Measurements from ENCODE around the gene KLRF1. TPM values are rescaled to one million over a fixed set of nuclear protein-coding genes. Genes with fewer than 3 reads are reported as not detected.

Gene KLRF1, protein sequence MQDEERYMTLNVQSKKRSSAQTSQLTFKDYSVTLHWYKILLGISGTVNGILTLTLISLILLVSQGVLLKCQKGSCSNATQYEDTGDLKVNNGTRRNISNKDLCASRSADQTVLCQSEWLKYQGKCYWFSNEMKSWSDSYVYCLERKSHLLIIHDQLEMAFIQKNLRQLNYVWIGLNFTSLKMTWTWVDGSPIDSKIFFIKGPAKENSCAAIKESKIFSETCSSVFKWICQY
- polyA plus RNA-seq (2014; cell fraction: cytosol; rRNA removed) = not detected in 2 replicates
- not detected in 2 replicates for polyA plus RNA-seq (2014; cell fraction: nucleus; rRNA removed)

DNA sequence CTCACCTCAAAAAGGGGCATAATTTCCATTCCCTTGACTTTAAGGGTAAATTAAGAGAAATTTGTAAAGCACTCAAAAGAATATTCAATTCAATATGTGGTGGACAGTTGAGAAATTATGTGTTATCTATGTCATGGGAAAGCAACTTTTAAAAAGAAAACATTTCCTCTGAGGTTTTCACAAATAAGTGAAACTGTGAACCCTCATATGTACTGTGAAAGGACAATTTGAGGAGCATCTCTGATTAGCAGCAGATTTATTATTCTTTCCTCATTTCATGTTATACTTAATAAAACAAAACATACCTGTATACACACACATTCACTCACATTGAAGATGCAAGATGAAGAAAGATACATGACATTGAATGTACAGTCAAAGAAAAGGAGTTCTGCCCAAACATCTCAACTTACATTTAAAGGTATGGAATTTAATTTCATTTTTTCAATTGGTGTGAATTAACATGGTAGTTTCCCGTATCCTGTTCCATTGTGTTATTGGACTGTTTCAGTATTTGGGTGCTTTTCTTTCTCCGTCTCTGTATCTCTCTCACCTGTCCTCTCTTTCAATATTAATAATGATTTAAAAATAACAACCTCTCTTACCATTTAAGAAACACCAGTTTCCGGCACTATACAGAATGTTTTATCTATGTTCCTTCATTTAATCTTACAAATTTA lies at the start of gene KLRF1:
Gene KLRF1, plus strand, starts transcription at position 273 of the 680 bp plus-strand sequence. Its CDS starts 64 bp downstream, at position 337.
- DNase-seq (ENCODE audit: low spot score) = no peak

DNA sequence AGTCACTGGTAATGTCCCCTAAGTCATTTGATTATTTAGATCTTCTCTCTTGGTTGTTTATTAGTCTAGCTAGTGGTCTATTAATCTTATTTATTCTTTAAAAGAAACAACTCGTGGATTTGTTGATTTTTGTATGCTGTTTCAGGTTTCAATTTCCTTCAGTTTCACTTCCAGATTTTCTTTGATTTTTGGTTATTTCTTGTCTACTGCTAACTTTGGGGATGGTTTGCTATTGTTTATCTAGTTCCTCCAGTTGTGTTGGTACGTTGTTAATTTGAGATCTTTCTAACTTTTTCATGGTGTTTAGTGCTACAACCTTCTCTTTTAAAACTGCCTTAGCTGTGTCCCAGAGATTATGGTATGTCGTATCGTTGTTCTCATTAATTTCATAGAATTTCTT lies 48.1 kb upstream of the KLRF1 start:
- no peak for DNase-seq (ENCODE audit: low spot score)

GRCh38 chr12:9781360-9781759 lies 45.9 kb upstream of the KLRF1 start:
- no peak for DNase-seq (ENCODE audit: low spot score)

- DNase-seq (ENCODE audit: low spot score) = no peak
These were observed 44.5 kb upstream of the KLRF1 start for GRCh38 chr12:9782547-9783382.

DNA sequence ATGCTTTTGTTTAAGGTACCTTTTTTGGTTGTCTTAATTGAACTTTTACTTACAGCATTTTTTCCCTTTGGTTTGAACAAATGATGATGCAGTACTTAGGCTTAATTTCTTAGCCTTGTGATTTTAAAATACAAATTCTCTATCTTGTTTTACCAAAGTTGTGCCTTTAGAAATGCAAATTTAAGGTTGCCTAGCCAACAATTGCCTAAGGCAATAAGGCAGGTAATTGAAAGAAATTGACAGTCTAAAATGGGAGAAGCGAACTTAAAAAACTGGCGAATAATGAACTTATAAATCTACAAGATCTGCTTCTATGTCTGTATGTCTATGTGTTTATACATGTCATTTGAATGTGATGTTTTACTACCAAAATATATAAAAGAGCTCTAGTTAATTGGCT lies 43.0 kb upstream of the KLRF1 start:
- DNase-seq (ENCODE audit: low spot score) = no peak

DNA sequence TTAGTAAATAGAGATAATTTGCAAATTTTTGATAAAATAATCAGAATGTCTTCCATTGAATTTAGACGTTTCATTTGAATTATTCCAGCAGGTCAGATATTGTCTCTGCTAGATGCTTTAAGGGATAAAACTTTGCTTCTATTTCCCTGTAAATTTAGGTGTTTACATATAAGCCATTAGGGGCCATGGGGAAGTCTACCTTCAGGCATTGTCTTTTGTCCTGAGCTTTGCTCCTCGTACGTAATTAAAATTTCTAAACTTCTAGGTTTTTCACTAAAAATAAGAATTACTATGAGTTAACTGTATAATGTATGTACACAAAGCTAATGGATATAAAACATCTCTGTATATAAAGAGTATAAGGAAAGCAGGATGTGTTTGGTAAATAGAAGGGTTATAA lies 42.5 kb upstream of the KLRF1 start:
- DNase-seq (ENCODE audit: low spot score) = no peak

DNA sequence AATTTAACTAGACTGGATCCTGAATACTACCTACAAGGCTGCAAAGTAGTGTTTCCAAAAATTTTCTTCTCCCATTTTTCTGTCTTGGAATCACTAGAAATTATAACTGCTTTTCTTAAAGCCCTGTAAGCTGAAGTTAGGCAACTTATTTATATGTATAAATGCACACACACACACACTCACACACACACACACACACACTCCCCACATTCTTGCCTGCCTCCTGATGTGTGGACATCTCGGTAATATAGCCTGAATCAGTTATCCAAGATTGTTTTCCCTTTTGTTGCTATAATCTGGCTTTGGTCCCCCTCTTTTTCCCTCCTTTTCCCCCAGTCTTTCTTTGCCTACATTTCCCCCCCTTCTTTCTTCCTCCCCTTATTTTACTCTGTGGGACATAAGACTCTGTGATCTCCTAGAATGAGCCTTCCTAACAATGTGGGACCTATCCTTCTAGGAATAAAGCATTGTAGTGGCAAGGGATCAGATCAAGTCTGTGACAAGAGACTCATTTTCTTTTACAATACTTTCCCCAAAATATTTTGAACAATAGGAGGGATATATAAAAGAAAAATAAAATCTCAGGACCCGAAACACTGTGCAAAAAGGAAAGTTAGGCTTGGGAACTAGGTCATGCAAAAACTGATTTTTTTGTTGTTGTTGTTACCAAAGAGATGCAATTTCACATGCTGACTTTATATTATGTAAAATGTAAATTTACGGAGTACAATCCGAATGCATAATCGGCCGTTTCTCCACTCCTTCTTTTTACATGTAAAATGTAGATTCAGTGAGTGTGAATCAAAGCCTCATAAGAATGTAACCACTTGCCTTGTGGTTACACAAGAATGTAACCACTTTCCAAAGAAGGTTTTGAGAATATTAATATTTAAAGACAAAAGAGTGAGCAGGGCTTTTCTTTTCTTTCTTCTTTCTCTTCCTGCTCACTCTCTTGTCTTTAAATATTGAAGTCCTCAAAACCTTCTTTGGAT lies 40.3 kb upstream of the KLRF1 start:
- DNase-seq (ENCODE audit: low spot score) = no peak

- DNase-seq (ENCODE audit: low spot score) = no peak
These were observed 34.9 kb upstream of the KLRF1 start for GRCh38 chr12:9792185-9792900.

- DNase-seq (ENCODE audit: low spot score) = no peak
These were observed 34.2 kb upstream of the KLRF1 start for GRCh38 chr12:9792961-9793617.

DNA sequence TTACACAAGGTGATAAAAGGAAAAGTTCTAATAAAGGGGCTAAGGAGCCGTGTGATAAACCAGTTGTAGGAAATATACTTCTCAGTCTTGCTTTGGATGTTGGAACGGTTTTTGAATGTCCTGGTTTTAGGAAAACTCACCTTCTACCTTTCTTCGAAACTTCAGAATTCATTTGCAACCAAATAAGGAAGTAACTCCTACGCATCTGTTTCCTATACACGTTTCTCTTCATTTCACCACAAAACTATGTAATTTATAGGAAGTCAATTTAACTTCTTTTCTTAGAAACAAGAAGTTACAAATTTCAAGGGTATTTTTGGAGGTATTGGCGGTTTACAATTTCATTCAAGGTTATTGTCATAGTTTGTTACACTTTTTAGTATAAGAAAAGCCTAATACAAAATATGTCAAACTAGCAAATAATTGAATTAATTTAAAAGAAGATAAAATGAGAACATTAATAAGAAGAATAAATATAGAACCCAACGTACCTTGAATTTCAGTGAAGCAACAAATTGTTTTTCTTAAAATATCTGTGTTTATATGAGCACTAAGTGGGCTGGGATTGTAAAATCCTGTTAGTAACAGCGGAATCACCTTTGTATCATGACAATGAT lies 33.4 kb upstream of the KLRF1 start:
- DNase-seq (ENCODE audit: low spot score) = no peak

DNA sequence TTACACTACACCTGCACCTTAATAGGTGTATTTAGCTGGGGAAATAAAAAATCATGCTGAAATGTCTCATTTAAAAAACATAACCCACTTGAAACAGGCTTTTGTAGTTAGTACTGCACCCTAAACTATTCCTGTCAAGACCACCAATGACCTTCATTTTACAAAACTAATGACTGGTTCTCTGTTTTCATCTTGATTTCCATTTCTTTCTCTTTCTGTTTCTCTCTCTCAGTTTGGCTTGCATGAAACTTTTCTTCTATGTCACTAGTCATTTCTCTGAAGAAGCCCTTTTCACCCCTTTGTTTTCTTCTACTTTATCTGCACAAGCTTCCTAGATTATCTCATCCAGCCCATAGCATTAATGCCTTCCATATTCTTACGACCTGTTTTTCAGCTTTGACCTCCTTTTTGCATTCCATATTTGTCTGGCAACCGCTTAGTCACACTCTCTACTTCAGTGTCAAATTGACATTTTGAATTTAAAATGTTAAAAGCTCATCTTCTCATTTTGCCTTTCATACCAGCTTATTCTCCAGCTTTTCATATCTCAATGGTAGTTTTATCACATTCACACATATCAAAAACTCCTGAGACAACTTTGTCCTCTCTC lies 32.7 kb upstream of the KLRF1 start:
- no peak for DNase-seq (ENCODE audit: low spot score)

GRCh38 chr12:9795945-9796344 lies 31.3 kb upstream of the KLRF1 start:
- DNase-seq (ENCODE audit: low spot score) = no peak

GRCh38 chr12:9796346-9796745 lies 30.9 kb upstream of the KLRF1 start:
- DNase-seq (ENCODE audit: low spot score) = no peak

DNA sequence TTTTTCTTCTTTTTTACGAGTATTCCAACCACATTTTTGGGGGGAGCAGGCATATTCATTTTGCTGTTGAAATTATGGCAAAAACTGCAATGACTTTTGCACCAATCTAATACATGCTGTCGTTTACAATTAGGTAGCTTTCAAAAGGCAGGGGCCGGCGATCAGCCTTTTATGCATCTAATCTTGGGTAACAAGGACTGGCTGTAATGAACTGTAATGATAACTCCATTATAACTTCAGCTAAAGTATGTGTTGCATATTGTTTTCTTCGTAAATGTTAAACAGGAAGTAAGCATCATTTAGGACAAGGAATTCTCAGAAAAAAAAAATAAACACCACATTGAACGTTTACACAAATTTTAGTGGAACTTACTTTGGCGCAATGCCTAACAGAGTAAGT lies 30.3 kb upstream of the KLRF1 start:
- no peak for DNase-seq (ENCODE audit: low spot score)

- peak; percentile 22 for DNase-seq (ENCODE audit: low spot score)
These were observed 29.3 kb upstream of the KLRF1 start for GRCh38 chr12:9797722-9798619.

GRCh38 chr12:9799961-9800360 lies 27.3 kb upstream of the KLRF1 start:
- no peak for DNase-seq (ENCODE audit: low spot score)

- DNase-seq (ENCODE audit: low spot score) = no peak
These were observed 21.4 kb upstream of the KLRF1 start for GRCh38 chr12:9805883-9806282.

GRCh38 chr12:9806714-9807113 lies 20.6 kb upstream of the KLRF1 start:
- DNase-seq (ENCODE audit: low spot score) = no peak

All from SK-N-DZ (cell line).